Stimulated activated CD4-positive, alpha-beta T cell treated with anti-CD3 and anti-CD28 coated beads, Interleukin-12 subunit alpha, Interleukin-12 subunit beta, amount 100 ng/mL, for 48 hours (primary cell): ENCODE results near the gene MAGI1.

Experiments
- DNase-seq, 3 donors: peaks; one replicate each; pipeline ENCODE4 v3.0.0-alpha.2; 2020; ENCODE audit warnings: low read depth in 2 of 3, low spot score in 1 of 3

Gene MAGI1

DNA sequence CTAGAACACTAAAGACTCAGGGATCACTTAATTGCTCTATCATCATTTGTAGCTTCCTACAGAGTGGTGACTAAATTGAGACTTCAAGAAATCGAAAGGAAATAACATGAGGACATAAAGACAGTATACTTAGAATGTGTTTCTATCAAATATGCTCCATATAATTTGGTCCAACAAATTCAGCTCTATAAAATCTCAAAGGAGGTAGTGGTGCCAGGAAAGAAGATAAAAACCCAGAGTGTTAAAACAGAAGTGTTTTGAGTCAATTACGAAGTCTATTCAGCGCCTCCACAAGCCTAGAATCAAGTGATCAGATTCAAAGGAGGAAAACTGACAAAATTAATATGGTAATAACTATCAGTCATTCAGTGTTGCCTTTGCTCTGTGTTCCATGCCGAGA is 22.9 kb downstream of the MAGI1 start:
- DNase-seq = no peak

DNA sequence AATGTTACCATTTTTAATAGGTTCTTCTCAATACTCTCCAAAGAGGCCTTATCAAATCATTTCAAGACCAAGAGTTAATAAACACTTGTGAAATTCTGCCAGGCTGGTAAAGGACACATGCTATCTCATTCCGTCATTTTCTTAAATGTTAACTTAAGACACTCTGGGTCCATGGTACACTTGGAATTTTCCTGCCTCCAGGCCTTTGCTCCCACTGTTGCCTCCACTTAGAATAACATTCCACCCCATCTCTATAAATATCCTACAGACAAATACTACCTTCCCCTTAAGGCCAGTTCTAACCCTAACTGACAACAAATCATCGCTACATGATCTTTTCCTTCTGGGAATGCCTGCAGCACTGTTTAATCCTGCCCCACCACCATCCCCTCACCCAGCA is 24.1 kb downstream of the MAGI1 start:
- no peak for DNase-seq

DNA sequence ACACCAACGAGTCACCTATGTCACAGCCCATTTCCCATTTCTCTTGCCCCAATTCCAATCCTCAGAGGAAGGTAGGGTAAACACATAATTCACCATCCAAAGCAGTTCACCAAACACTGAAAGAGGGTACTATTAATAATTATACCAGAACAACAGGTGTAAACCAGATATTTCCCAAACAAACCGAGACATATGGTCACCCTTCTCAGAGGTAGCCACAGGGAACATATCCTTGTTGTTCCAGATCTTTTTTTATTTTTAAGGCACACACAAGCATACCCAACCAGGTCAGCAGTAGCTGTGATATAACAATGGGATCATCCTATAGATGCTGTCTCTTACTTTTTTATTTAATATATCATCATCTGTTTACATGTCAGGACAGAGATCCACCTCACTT is 24.7 kb downstream of the MAGI1 start:
- DNase-seq = no peak

DNA sequence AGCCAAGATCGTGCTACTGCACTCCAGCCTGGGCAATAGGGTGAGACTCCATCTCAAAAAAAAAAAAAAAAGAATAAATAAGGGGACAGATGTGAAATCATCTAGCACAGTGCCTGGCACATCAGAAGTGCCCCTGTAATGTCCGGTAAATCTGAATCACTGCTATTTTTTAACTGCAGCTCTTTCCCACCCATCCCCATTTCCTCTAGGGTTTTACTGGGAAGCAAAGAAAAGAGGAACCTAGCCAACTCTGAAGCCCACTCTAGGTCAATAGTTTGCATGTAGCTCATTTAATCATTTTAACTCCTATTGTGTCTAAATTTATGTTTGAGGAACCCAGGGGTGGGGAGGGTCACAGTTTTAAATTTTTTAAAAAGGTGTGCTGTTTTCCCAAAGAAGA is 26.0 kb downstream of the MAGI1 start:
- no peak for DNase-seq

DNA sequence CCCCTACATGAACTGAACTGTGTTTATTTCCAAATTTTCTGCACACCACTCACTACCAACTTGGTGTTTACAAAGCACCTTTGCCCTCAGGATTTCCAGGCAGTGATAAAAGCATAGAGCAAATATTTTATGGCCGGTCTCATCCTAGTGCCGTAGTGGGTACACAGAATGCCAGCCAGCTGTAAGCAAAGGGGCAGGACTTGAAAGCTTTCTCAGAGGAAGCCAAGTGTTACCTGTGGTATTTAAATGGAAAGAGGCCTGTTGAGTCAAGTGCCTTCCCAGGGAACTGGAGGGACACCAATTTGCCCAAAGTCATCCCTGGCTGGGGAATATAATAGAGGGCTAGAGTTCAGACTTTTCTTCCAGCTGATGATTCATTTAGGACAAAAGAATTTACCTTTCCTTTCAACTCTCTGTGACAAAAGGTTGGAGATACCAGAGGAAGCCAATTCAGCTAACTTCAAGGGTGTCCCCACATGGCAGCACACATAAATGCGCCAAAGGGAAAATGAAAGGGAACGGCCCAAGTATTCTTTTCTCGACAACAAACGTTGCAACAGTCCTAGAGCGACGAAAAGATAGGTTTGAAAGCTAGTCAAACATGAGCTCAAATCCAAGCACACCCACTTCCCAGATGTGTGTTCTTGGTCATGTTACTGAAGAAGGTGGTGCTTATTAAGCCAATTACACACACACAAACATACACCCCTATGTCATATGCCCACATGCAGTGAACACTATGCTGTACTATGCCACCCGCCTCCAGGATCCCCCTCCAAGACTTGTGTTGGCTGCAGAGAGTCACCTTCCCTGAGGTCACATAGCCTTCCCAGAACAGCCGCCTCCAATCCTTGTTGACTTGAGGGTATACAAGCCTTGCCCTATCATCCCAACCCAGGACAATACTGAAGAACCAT is 27.7 kb downstream of the MAGI1 start:
- DNase-seq = no peak

DNA sequence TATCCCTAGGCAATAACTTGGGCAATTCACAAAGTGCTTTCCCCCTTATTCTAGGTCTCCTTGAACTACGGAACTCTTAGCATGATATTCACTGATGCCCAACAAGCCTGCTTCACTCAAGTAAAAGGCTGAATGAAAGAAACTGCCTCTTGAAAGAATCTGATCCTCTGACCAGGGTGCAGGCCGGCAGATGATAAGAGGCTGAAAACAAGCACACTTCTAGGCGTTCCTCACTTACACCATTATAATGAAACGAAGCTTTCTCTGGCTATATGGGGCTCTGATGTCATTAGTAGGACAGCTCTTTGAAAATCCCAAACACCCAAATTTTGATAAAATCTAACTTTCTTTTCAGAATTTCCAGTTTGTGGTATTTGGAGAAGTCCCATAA is 28.4 kb downstream of the MAGI1 start:
- DNase-seq = no peak

DNA sequence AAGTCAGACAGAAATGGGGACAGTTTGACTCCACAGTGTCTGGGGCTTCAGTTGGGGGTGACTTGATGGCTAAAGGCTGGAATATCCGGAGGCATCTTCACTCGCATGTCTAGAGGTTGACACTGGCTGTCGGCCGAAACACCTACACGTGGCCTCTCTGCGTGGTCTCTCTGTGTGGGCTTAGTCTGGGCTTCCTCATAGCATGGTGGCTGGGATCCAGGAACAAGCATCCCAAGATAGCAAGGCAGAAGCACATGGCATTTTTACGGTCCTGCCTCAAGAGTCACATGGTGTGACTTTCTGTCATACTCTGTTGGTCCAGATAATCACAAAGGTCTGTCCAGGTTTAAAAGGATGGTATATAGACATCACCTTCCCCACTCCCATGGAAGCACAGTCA is 34.5 kb downstream of the MAGI1 start:
- no peak for DNase-seq

DNA sequence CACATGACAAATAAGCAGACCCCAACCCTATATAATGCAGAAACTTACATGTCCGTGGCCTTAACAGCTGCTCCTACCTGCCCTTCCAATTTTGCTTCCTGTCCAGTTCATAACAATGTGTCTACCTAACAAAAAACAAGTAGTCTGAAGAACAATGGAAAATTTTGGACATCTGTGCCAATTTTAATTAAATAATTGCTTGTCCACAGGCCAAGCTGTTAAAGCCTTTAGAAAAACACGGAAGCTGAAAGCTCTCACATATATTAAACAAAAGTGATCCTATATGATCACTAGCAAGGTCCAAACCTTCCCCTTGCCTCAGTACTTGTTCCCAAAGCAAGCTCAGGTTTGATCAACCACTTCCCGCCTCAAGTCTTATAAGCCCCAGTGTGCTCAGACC is 37.1 kb downstream of the MAGI1 start:
- no peak for DNase-seq

DNA sequence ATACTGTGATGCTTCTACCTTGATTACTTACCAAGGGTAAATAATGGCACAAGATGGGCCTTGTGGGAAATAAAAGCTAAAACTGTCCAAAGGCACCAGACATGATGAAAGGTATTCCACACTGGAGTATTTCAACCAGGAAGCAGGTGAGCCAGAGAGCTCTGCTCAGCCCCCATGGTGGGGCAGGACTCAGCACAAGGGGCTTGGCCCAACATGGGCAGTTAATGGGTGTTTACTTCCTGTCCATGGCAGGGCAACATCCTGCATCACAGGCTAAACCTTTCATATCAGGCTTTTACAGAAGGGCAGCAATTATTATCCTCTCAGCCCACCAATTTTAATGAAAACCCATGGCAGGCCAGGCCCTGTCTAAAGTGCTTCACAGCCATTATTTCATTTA is 38.2 kb downstream of the MAGI1 start:
- DNase-seq = no peak

DNA sequence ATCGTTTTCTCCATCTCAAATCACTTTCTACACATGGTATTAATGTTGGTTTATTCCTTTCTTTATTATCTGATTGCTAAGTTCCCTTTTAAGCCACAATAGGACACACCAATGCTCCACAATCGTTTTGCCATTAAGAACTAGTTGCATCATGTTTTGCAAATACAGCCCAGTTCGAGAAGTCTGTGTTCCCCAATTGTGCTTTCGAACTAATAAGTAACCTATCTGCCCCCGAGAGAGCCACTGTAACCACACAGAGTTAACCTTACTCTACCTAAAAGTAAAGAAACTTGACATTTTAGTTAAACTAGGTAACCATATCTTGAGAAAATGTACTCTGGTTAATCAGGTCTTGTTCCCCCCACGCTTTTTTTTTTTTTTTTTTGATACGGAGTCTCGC is 39.1 kb downstream of the MAGI1 start:
- no peak for DNase-seq

DNA sequence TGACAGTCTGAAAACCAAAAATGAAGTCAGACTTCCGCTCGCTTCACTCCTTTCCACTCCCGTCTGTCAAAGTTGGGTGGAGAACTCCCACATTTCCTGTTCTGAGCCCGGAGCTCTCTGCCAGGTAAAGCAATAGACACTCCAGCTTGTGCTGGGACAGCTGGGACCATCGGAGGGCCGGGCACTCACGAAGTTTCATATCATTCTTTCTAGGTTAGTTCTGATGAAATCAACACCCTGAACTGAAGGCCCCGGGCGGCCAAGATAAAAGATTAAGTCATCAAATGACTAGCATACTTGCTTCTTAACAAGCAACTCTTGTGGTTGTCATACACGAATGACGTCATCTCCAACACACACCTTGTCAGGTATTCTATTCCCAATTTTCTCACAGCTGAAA is 42.1 kb downstream of the MAGI1 start:
- DNase-seq = no peak

DNA sequence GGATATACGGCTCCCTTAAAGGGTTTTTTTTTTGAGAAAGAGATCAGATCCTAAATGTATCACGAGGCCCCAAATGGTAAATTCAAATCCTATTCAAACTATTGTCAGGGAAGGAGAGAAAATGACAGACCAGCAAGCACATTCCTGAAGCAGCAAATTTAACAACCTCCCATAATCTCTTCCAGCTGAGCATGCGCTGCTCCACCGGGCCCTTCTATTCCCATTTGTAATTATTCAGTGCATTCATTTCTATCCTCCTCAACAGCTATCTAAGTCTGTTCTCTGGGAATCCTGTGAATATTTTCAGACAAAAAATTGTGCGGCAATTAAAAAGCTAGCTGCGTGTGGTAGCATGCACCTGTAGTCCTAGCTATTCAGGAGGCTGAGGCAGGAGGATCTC is 43.2 kb downstream of the MAGI1 start:
- no peak for DNase-seq

DNA sequence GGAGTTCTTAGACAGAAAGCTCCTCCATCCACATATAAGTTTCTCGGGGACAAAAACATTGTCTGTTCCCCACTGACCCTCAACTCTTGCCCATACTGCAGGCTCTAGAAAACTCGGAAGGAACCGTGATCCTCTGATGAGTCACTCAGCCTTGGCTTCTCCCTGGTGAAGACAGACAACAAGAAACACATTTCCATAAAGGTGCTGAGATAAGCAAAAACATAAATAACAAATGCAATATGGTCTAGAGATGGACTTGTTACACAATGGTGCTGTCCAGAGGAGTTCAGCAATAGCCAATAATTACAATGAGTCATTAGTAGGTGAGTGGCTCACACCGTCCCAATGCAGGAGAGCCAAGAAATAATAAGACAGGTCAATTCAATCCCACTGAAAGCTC is 43.7 kb downstream of the MAGI1 start:
- DNase-seq = no peak

DNA sequence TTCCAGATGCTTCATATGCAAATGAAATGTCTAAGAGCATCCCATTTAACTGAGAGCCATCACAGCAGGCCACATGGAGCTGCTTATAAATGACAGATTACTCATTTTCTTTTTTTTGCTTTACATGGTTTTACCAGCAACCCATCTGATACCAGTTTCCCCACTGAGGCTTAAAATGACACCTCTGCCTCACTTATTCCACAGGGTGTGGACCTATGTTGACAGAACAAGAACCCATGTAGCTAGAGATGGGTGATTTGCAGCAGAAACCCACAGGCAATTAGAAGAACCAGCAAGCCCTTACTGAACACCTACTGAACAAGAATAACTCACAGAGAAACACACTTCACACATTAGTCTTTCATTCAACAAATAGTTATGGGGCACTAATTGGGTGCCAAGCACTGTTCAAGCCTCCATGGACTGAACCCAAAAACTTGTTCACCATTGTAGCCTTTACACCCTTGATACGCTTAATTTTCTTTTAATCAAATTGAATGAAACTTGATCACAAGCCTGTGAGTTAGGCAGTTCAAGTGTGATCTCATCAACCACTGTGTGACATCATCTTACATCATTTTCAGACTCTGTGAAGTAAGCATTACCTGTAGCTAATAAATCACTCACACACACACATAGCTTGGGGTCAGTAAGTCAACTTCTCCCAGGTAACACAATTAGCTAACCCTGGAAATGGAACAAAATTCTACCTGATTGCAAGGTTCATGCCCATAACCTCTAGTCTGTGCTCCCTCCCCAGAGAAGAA is 45.4 kb downstream of the MAGI1 start:
- DNase-seq = no peak

DNA sequence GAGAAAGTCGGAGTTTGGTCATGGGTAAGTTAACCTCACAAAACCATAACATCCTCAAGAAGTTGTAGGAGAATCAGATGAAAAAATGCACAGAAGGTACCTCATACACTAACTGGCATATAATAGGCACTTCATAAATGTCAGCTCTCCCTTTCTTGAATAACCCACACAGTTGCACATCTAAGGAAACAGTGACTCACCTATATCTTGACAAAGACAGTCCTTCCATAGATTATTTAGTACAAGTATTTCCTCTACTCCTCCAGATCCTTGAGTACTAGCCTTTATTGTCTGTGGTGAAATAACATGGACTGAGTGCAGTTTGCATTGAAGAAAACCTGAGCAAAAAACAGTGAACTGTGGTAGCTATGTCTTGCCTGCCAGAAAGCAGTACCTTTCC is 46.6 kb downstream of the MAGI1 start:
- DNase-seq = no peak

DNA sequence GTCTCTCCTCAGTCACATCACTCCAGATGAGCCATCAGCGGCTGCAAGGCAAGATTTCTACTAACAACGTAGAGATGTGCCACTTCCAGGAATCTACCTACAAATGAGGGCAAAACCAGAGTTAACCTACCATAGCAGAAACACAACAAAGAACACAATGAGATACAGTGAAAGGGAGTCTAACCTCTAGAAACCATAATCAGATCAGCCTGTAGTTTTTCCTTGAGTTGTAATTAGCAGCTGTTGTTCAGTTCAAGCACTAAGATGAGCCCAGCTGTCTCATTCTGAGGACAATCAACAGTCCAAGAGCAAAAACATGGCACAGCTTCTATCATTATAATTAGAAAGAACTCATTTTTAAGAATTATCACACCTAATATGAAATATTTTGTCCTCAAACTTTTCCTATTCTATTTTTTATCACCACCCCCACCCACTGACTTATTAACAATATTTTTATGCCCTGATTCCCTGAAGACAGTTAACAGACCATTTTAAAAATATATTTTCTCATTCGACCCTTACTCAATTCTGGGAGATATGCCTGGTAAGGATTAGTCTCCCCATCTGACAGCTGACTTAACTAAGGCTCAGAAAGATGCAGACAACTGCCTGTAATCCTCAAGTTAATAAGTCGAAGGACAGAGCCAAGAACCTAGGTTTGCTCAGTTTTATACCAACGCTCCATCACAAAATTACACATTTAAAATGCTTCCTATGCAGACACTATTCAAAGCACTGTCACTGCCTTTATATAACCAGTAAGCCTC is 50.1 kb downstream of the MAGI1 start:
- no peak for DNase-seq

DNA sequence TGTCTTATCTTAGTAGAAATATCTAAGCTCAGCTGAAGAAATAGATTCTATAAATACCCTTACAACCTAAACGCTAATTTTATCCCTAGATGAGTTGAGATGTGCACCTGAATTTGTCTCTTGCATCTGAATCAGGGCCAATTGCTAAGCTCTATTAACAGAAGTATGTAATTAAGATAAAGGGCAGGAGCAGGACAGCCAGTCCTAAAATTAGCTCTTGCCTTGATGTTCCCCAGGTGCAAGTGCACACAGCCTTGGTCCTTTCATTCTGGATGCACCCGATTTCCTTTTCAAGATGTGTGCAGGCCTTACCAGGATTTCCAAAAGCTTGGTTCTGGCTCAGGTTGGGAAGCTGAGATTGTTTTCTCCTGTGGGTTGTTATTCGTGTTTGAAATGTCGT is 52.4 kb downstream of the MAGI1 start:
- DNase-seq = no peak

DNA sequence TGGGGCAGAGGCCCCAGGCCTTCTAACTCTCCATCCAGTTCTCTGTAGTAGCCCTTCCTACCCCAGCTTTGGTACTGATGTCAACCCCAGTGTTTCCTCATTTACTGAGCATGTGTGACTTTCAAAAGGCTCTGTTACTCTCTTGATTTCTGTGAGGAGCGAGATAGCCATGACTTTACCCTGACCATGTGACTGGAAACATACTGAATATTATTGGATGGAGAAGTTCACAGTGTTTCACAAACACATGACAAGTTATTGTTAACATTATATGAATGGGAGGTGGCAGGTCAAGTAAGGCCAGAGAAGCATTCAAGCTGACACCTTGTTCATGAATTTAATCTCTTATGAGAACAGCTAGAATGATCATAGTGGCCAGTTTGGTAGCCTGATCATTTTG is 53.7 kb downstream of the MAGI1 start:
- no peak for DNase-seq

DNA sequence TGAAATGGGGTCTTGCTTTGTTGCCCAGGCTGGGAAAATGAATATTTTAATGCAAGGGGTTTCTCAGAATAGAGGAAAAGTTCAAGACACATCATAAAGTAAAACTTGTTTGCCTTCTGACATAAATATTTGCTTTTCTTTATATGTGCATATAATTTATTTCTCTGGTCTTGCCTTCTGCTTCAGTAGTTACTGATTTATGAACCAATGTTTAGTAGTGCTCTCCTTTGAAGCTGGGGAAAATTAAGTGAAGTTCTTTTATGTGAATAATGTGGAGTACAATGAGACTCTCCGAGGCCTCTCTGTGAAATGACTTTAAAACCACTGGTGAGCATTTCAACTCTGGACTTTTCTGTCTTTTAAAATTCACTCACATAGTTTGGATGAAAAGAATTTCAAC is 55.6 kb downstream of the MAGI1 start:
- DNase-seq = no peak

DNA sequence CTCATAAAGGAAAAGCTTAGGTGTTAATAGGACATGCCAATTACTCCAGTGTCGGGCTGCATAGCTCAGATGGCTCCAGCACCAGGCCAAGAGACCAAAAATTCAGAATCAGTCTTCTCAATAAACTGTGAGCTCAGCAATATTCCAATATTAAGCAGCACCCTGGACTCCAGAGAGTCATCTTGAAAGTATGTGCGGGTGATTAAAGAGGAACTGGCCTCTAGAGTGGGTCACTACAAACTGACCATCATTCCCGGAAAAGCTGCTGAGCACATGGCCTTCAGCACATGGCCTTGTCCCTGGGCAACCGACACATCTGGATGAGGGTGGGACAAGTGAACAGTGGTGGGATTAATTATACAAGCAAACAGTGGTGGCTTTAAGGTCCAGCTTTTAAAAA is 59.0 kb downstream of the MAGI1 start:
- no peak for DNase-seq

DNA sequence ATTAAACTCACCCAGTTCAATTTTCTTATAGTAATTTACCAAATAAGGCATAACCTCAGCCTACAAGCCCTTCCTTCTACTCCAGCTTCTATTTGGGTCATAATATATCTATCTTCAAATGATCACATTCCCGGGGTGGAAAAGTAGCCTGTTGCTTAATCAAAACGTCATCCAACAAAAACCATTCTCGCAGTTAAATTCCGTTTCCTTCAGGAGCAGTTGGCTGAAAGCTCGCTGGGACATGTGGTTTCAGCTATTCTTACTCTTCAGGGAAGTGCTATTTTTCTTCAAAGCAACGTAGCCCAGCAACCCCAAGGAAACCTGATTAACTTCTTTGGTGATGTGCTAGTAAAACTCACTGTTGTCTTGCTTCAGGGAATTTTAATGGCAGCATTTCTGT is 59.6 kb downstream of the MAGI1 start:
- no peak for DNase-seq

DNA sequence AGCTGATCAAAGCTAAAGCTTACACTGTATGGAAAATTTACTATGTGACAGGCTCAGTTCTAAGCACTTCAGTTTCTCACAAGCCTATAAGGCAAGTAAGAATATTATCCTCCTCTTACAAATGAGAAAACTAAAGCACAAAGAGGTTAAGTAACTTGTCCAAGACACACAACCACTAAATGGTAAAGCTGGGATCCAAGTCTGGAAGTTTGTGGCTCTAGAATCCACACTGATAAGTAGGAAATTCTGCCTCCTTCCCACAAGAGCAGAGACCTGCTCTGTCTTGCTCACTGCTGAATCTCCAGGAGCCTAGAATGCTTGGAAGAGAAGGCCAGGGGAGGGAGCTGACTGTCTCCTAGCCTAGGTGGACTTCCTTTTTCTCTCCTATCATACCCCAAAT is 60.6 kb downstream of the MAGI1 start:
- DNase-seq = no peak
